ENCODE data around the gene TP53TG5. TPM values are rescaled to one million over a fixed set of nuclear protein-coding genes. Genes with fewer than 3 reads are reported as not detected.

The TP53TG5 gene
- total RNA-seq, 3 donors from 2014 or later: 1.3 TPM; not detected in 2

DNA sequence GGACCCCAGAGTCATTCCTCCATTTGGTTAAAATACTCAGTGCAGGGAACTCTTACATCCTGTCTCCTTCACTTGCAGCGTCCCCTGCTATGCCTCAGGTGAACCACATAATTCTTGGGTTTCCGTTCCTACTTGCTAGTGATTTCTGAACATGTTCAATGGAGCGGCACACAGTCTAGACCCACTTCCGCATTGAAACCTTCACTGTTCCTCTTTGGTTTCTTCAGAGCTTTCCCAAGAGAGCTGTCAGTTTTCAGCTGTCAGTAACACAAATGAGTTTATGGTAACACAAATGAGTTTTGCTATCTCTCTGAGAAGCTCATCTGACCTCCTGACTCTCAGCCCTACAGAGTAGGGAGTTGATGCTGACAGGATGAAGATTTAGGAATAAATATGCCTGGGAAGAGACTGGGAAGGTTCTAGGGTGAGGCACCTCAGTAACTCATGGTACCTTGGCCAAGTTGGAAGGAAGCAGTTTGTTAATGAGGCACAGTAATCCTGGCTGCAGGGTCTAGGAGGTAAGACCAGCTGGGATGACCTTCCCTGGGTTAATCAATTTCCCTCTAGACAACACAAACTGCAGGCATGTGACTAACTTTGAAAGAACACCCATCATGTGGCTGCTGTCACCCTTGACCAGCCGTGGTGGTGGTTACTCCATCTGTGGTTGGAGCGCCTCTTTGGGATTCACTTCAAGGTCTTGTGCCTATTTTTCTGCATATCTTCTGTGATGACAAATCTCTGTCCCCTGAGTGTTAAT, 9.7 kb downstream of the TP53TG5 start:
- H3K36me3 ChIP-seq: peaks cover 8% of the 10 kb centered on the region
- H3K4me1 ChIP-seq: peaks cover 0 to 5% of the 10 kb centered on the region in 2 donors
- peak overlapping the region in 1 of 2 donors; percentile 10 for H3K27ac ChIP-seq
- H3K4me3 ChIP-seq: no peak overlapping the region
- DNase-seq (ENCODE audit: low spot score in 2 of 2): no peak
- H3K27me3 ChIP-seq: no peaks in the 10 kb centered on the region
- TF ChIP-seq POLR2AphosphoS5 (IDR thresholded peaks at IDR 0.05) (no peak), POLR2A (IDR thresholded peaks at IDR 0.05) (no peak), CTCF (IDR thresholded peaks at IDR 0.05) (no peak)
- no peaks in the 10 kb centered on the region for H3K9me3 ChIP-seq
- intact Hi-C loops (cut with DNase I; ENCODE audit: low total_unique reads): no loop called here

GRCh38 chr20:45367126-45367525, 11.0 kb downstream of the TP53TG5 start:
- H3K4me1 ChIP-seq: peaks cover 0 to 12% of the 10 kb centered on the region in 2 donors
- intact Hi-C loops (cut with DNase I; ENCODE audit: low total_unique reads): no loop called here
- no peaks in the 10 kb centered on the region for H3K27me3 ChIP-seq
- no peak overlapping the region for H3K4me3 ChIP-seq
- H3K36me3 ChIP-seq: peaks cover 8% of the 10 kb centered on the region
- no peak for DNase-seq (ENCODE audit: low spot score in 2 of 2)
- no peak overlapping the region for H3K27ac ChIP-seq
- TF ChIP-seq POLR2AphosphoS5 (IDR thresholded peaks at IDR 0.05) (no peak), CTCF (IDR thresholded peaks at IDR 0.05) (no peak), POLR2A (IDR thresholded peaks at IDR 0.05) (no peak)
- H3K9me3 ChIP-seq: no peaks in the 10 kb centered on the region

GRCh38 chr20:45366631-45367030, 11.5 kb downstream of the TP53TG5 start:
- no peak overlapping the region for H3K27ac ChIP-seq
- H3K36me3 ChIP-seq: peaks cover 8% of the 10 kb centered on the region
- TF ChIP-seq POLR2A (IDR thresholded peaks at IDR 0.05): no peak
- no peak for TF ChIP-seq CTCF (IDR thresholded peaks at IDR 0.05)
- no peak for TF ChIP-seq POLR2AphosphoS5 (IDR thresholded peaks at IDR 0.05)
- peaks cover 0 to 12% of the 10 kb centered on the region in 2 donors for H3K4me1 ChIP-seq
- intact Hi-C loops (cut with DNase I; ENCODE audit: low total_unique reads): no loop called here
- H3K9me3 ChIP-seq: no peaks in the 10 kb centered on the region
- H3K27me3 ChIP-seq: no peaks in the 10 kb centered on the region
- no peak overlapping the region for H3K4me3 ChIP-seq
- no peak for DNase-seq (ENCODE audit: low spot score in 2 of 2)

DNA sequence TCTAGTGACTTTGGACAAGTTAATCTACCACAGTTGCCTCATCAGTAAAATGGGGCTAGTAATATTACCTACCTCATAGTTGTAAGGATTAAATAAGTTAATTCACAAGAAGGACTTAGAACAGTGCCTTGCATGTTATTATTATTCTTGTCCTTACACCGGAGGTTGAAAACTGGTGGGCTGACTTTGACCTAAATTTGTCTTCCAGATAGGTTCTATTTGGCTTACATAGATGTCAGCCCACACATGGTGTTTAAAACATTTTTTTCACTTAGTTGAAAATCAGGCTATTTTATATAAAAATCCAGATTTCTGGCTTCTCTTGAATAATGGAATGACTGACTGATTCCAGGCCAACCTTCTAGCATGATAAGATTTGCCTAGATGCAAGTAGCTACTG, 11.9 kb downstream of the TP53TG5 start:
- intact Hi-C loops (cut with DNase I; ENCODE audit: low total_unique reads): no loop called here
- no peak for DNase-seq (ENCODE audit: low spot score in 2 of 2)
- H3K4me1 ChIP-seq: peaks cover 0 to 12% of the 10 kb centered on the region in 2 donors

More for the DNA sequence above, 11.9 kb downstream of the TP53TG5 start:
- peaks cover 8% of the 10 kb centered on the region for H3K36me3 ChIP-seq
- H3K9me3 ChIP-seq: no peaks in the 10 kb centered on the region
- TF ChIP-seq POLR2A (IDR thresholded peaks at IDR 0.05) (no peak), CTCF (IDR thresholded peaks at IDR 0.05) (no peak), POLR2AphosphoS5 (IDR thresholded peaks at IDR 0.05) (no peak)
- no peak overlapping the region for H3K4me3 ChIP-seq
- H3K27ac ChIP-seq: no peak overlapping the region
- H3K27me3 ChIP-seq: no peaks in the 10 kb centered on the region

Measured in breast epithelium (tissue), 4 donors.